Activated naive CD4-positive, alpha-beta T cell (primary cell): ENCODE measurements around the gene PPFIA1.
A peak's percentile ranks its signal among the peaks of the same experiment; 100 is the strongest.
"Not testable (repeated sequence)": the region's sequence is repeated elsewhere in the genome, so short reads cannot be mapped to it uniquely, and the experiment has no call there.

ENCODE experiments used
- DNase-seq, 4 experiments: peaks; one replicate each; lab custom pipeline; 2025; lab: John Stamatoyannopoulos, UW

Gene PPFIA1

GRCh38 chr11:70251659-70252321 is 18.7 kb upstream of the PPFIA1 start:
- no peak for DNase-seq

- no peak for DNase-seq
Observed at GRCh38 chr11:70252844-70253243, 17.6 kb upstream of the PPFIA1 start.

GRCh38 chr11:70255477-70256116 is 14.9 kb upstream of the PPFIA1 start:
- DNase-seq: no peak

- not testable (repeated sequence) for DNase-seq
Observed at GRCh38 chr11:70259077-70259476, 11.4 kb upstream of the PPFIA1 start.

DNA sequence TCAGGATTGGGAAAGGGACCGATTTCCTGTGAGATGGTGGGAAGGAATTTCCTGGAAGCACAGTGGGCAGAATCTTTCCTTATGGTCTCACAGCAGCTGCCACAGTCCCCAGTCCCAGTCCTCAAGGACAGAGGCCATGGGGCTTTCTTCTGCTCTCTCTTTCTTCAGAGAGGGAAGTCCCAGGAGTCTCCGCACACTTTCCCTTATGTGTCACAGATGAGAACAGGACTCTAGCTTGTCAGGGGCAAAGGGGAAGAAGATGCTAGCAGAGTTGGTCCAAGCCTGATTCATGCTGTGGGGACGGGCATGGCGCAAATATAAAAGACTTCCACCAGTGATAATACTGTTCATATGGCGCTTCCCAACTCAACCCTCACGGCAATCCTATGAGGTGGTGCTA is 7.5 kb upstream of the PPFIA1 start:
- no peak for DNase-seq

DNA sequence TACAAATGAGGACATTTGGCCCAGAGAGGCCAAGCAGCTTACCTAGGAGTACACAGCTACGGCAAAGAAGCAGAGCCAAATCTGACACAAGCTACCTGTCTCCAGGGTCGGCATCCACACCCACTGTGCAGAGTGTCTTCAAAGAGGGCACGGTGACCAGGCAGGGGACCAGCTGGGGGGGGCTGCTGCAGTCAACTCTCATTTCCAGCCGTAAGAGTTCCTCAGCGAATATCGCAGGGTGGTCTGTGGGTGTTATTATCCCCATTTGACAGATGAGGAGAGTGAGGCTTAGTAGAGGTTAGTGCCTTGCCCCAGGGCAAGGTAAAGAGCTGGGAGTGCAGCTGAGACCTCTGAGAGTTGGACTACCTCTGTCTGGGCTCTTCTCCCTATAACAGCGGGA is 7.1 kb upstream of the PPFIA1 start:
- no peak for DNase-seq

DNA sequence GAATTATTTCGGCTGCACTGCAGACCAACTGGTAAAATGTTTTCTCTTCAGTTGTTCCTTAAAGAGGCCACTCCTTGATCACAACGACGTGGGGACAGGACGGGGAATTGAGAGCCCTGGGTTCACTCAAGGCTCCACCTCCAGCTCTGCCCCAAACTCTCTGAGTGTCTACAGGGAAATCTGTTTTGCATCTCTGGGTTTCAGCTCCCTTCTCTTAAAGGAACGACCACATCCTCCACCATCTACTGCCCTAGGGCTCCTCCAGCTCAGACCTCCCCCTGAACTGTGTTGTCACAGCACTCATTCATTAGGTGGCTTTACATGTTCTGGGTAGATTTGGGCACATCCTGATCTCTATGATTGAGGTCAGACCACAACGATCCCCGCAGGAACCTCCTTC is 5.1 kb upstream of the PPFIA1 start:
- no peak for DNase-seq

- no peak for DNase-seq
Observed at GRCh38 chr11:70267405-70267950, 3.0 kb upstream of the PPFIA1 start.

DNA sequence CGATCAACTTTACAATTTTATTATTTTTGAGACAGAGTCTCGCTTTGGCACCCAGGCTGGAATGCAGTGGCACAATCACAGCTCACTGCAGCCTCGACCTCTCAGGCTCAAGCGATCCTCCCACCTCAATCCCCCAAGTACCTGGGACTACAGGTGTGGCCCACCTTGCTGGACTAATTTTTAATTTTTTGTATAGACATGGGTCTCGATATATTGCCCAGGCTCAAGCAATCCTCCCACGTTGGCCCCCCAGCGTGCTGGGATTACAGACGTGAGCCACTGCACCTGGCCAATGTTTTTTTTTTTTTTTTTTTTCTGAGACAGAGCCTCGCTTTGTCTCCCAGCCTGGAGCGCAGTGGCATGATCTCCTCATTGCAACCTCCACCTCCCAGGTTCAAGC is 2.0 kb upstream of the PPFIA1 start:
- no peak for DNase-seq

DNA sequence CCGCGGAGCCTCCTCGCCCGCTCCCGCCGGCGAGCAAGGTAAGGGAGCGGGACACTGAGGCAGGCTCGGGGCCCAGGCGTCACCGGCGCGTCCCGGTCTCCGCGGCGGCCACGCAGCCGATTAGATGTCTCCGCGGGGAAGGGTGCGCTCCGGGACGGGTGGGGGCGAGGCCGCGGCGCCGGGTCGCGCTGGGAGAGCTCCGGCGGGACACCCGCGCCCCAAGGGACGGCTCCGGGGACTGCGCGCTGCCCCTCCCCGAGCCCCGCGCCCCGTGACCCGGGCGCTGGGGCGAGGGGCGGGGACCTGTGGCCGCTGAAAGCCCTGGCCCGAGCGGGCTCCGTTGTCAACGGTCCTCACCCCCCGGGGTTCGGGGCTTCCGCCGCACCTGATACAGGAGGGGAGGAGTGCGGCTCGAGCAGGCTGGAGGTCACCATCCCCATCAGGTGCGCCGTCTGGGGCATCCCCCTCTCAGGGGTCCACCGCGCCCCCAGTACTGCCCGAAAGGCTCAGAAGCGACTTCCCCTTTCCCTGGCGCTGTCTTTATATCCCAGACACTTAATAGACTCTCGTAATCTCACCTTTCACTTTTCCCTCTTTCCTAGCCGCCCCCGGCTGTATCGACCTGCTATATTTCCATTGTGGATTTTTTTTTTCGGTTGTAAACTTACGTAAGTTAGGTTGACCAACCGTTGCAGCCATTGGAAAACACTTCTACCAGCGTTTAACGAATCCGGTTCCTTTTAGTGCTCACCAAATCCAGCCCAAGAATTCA is 573 bp downstream of the PPFIA1 start:
- DNase-seq: peak in 3 of 4 experiments; percentile 16 to 43 (median 29)

DNA sequence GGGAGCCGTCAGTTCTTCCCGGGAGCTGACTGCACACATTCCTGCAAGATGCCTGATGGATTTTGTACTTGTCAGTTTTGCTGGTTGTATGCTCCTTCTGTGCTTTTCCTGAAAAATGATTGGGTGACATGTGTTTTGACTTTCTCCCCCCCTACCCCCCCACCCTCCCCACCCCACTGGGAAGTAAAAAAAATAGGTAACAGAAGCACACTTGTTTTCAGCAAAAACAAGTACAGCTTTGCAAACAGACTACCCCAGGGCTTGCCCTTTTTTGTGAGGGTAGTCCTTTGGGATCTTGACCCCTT is 1.1 kb downstream of the PPFIA1 start:
- DNase-seq: no peak

DNA sequence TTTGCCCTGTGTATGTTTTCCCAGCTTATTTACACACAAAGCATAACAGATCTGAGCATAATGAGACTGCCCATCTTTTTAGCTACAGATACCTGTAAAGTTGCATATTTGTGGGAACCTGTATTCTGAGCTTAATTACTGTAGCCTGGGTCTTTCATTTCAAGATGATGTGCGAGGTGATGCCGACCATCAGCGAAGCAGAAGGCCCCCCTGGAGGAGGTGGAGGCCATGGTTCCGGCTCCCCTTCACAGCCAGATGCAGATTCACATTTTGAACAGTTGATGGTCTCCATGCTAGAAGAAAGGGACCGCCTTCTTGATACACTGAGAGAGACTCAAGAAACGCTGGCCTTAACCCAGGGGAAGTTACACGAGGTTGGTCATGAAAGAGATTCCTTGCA is 1.5 kb downstream of the PPFIA1 start:
- DNase-seq: no peak

- no peak for DNase-seq
Observed at GRCh38 chr11:70278994-70279393, 8.5 kb downstream of the PPFIA1 start.

- DNase-seq: no peak
Observed at GRCh38 chr11:70281156-70281609, 10.7 kb downstream of the PPFIA1 start.

- DNase-seq: no peak
Observed at GRCh38 chr11:70282012-70282411, 11.5 kb downstream of the PPFIA1 start.

DNA sequence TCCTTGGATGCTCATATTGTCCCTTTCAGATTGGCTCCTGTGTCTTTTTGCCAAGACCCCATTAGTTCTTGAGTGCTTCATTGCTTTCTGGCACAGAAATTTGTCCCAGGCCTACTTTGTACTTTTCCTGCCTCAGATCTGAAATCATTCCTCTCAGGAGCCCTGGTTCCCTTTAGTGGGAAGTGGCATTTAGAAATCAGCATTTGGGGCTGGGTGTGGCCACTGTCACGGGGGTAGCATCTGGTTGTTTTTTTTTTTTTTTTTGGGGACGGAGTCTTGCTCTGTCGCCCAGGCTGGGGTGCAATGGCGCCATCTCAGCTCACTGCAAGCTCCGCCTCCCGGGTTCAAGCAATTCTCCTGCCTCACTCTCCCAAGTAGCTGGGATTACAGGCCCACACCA is 18.2 kb downstream of the PPFIA1 start:
- DNase-seq: no peak

GRCh38 chr11:70289582-70289981 is 19.1 kb downstream of the PPFIA1 start:
- DNase-seq: no peak

GRCh38 chr11:70290361-70291065 is 20.0 kb downstream of the PPFIA1 start:
- DNase-seq: no peak

GRCh38 chr11:70292166-70292565 is 21.7 kb downstream of the PPFIA1 start:
- no peak for DNase-seq

DNA sequence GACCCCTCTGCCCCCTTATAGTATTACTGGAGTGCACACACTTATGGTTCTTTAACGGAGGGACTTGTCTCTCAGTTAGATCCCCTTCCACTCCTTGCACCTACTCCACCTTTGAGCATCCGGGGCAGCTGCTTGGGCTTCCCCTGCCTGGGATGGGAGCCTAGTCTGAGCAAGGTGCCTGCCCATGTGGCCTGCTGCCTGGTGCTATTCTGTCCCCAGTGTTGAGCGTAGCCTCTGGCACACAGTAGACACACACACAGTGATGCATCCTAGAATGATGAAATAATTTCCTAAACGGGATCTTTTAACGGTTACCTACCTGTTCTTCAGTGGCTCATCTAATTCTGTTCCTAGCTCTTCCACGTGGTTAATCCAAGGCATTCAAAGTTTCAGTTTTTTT is 22.4 kb downstream of the PPFIA1 start:
- no peak for DNase-seq

DNA sequence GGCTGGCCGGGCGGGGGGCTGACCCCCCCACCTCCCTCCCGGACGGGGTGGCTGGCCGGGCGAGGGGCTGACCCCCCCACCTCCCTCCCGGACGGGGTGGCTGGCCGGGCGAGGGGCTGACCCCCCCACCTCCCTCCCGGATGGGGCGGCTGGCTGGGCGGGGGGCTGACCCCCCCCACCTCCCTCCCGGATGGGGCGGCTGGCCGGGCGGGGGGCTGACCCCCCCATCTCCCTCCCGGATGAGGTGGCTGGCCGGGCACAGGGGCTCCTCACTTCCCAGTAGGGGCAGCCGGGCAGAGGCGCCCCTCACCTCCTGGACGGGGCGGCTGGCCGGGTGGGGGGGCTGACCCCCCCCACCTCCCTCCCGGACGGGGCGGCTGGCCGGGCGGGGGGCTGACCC is 24.7 kb downstream of the PPFIA1 start:
- DNase-seq: not testable (repeated sequence)

DNA sequence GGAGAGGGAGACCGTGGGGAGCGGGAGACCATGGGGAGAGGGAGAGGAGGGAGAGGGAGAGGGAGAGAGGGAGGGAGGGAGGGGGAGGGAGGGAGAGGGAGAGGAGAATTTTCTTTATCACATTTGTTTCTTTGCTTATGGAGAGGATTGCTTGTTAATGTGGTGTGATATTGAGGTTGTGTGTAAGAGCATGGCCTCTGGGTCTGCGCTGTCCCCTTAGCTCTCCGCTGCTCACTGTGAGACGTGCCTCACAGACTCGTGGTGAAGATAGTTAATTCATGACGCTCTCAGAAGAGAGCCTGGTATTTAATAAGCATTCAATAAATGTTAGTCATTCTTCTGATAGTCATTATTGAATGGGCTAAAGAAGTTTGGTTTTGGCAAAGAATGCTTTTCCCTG is 26.2 kb downstream of the PPFIA1 start:
- no peak for DNase-seq
